GM21717 (cell line): Measurements from ENCODE around the gene RFC3.
"Not testable (repeated sequence)": the region's sequence is repeated elsewhere in the genome, so short reads cannot be mapped to it uniquely, and the experiment has no call there.

Experiments used
- ATAC-seq: cut with Tn5 transposase; IDR thresholded peaks from one replicate; pipeline ENCODE4 v1.9.1; 2021; ENCODE audit warnings: mild to moderate bottlenecking, moderate library complexity; ENCODE audit not compliant: unreplicated experiment

Gene RFC3

GRCh38 chr13:33806470-33807248 lies 11.3 kb upstream of the RFC3 start:
- no peak for ATAC-seq

- not testable (repeated sequence) for ATAC-seq
Measured at GRCh38 chr13:33812829-33813228, 5.1 kb upstream of the RFC3 start.

DNA sequence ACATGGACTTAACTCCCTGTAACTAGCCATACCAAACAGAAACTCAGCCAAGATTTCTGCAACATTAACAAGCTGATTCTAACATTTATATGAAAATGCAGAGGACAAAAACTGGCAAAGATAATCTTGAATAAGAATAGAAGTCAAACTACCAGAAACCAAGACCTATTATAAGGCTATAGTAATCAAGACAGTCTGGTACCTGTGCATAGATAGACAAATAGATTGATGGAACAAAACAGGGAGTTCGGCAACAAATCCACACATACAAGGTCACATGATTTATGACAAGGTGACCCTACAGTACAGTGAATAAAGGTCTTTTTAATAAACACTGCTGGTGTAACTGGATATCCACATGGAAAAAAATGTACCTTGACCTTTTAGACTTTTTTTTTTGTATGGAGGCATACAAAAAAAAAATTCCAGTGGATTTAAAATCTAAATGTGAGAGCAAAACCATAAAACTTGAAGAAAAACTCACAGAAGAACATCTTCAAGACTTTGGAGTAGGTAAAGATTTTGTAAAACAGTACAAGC lies 2.9 kb upstream of the RFC3 start:
- ATAC-seq: no peak

DNA sequence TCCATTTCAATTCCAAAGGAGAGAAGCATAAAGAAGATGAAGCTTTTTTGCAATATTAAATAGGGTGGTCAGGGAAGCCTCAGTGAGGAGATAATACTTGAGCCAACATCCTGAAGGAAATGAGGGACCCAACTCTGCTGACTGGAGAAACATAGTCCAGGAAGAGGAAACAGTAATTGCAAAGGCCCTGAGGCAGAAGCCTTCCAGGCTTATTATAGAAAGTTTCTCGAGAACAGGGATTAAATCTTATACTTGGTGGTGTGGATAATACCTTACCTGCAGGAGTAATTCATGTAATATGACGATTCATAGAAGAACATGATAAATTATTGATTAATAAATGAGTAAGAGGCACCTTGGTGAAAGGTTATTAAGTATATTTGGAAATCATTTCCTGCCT lies 1.0 kb upstream of the RFC3 start:
- ATAC-seq: no peak

- peak; percentile 3 for ATAC-seq
Measured at GRCh38 chr13:33817513-33817900, 442 bp upstream of the RFC3 start.

DNA sequence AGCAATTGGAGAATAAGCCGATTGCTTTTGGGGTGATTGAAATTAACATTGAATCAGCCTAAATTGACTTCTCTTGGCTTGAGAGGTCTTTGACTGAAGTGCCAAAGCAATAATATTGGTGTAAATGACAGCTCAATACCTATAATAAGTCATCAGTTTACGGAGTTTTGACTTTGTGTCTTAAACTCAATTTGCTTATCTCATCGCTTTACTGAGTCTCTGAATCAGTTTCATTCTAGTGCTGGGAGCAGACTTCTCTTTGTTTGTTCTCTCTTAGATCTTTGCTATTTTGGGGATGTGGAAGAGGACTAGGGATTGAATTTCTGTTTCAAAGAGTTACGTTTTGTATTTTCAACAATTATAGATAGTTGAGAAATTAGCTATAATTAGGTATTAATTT lies 7.1 kb downstream of the RFC3 start:
- no peak for ATAC-seq

GRCh38 chr13:33827139-33827538 lies 9.2 kb downstream of the RFC3 start:
- ATAC-seq: no peak

- no peak for ATAC-seq
Measured at GRCh38 chr13:33828431-33829129, 10.6 kb downstream of the RFC3 start.

- no peak for ATAC-seq
Measured at GRCh38 chr13:33832872-33833271, 14.9 kb downstream of the RFC3 start.

DNA sequence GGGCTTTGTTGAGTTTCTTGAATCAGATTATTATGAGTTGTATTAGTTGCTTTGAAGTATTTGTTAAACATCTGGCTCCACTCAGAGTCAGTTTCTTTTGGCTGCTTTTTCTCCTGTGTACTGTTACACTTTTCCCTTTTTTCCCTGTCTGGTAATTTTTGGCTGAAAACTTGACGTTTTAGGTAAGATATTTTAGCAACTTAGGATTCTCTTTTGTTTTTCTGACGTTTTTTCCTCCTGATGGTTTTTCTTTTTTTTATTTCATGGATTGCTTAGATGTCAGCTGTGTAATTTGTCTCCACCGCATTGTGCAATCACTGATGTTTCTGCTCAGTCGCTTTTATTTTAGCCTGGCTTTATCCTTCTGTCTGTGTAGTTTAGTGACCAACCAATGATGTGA lies 20.7 kb downstream of the RFC3 start:
- ATAC-seq: no peak

DNA sequence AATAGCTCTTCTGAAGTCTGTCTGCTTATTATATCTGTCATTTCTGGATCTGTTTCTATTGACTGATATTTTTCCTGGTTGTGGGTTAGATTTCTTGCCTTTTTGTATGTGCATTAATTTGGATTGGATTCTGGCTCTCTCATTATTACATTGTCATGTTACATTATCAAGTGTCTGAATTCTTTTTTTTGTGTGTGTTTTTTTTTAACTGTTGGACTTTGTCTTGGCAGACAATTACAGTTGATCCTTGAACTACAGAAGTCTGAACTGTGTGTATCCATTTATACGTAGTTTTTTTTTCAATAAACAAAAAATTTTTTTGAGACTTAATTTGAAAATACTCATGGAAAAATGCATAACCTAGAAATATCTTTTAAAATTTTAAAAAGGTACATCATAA lies 22.5 kb downstream of the RFC3 start:
- no peak for ATAC-seq

DNA sequence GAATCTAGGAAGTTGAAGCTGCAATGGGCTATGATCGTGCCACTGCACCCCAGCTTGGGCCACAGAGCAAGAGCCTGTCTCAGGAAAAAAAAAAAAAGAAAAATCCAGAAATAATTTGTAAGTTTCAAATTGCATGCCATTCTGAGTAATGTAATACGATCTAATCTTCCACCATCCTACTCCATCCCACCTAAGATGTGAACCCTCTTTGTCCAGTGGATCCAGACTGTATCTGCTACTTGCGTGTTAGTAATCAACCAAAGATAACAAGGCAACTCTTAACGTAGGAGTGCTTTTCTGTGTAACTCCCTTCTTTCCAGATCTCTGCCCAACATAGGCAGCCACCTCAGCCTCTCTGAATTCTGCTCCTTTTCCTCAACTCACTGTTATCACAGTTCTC lies 24.3 kb downstream of the RFC3 start:
- ATAC-seq: no peak

GRCh38 chr13:33842986-33843385 lies 25.0 kb downstream of the RFC3 start:
- no peak for ATAC-seq

DNA sequence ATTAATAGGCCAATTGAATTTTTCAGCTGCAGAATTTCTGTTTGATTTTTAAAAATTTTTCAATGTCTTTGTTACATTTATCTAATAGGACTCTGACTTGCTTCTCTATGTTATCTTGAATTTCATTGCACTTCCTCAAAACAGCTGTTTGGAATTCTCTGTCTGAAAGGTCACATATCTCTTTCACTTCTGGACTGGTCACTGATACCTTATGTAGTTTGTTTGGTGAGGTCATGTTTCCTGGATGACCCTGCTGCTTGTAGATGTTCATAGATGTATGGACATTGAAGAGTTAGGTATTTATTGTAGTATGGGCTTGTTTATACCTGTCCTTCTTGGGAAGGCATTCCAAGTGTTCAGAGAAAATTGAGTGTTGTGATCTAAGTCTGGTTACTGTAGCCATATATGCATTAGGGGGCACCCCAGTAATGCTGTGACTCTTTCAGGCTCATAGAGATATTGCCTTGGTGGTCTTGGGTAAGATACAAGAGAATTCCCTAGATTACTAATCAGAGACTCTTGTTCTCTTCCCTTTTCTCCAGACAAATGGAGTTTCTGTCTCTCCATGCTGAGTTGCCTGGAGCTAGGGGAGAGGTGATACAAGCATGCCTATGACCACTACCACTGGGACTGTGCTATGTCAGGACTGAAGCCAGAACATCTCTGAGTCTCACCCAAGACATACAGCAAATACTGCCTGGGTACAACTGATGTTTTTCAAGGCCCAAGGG lies 27.8 kb downstream of the RFC3 start:
- no peak for ATAC-seq

DNA sequence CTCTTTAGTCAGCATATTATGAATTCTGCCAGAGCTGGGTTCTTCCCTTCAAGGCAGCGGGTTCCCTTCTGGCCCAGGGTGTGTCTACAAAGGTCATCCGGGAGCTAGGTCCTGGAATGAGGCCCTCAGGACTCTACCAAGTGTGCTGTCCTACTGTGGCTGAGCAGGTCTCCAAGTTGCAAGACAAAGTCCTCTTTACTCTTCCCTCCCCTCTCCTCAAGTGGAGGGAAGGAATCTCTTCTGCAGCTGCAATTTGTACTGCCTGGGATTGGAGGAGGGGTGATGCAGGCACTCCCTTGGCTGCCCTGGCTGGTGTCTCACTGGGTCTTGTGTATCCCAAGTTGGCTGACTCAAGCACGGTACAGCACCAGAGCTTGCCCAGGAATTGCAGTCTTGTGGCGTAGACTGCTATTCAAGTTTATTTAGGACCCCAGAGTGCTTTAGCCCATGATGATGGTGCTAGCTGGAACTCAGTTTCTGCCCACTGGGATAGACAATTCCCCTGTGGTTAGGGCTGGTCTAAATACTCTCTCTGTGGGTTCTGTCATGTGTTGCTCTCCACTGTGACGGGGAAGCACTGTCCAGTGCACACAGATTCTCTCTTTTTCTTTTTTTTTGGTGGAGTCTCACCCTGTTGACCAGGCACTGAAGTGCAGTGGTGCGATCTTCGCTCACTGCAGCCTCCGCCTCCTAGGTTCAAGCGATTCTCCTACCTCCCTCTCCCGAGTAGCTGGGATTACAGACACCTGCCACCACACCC lies 28.5 kb downstream of the RFC3 start:
- ATAC-seq: no peak

DNA sequence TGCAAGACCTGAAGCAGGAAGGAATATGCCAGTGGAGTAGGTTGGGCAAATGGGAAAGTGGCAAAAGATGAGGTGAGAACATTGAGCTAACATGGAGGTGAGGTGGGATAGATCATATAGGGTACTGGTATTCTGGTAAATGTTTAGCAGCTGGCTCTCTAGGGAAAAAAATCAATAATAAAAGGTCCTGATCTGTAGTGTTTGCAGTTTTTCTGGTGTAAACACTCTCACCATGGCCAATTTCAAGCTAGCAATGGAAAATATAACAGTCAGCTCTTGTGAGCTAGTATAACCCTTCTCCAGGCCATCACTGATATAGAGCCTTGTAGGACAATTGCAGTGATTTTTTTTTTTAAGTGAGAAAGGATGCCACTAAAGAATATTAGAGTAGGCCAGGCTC lies 31.3 kb downstream of the RFC3 start:
- no peak for ATAC-seq

GRCh38 chr13:33855371-33855895 lies 37.5 kb downstream of the RFC3 start:
- no peak for ATAC-seq

DNA sequence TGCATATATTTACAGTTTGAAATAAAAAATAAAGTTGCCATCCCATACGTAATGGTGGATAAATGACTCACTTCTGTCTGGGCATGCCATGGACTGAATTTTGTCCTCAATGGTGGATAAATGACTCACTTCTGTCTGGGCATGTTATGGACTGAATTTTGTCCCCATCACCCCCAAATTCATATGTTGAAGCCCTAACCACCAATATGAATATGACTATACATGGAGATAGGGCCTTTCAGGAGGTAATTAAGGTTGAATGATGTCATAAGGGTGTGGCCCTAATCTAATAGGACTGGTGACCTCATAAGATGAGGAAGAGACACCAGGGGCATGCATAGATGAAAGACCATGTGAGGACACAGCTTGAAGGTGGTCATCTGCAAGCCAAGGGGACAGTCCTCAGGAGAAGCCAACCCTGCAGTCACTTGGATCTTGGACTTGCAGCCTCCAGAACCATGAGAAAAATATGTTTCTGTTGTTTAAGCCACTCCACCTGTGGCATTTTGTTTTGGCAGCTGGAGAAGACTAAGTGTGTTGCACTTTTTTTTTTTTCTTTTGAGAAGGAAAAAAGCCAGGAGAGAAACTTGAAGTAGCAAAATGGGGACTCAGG lies 41.8 kb downstream of the RFC3 start:
- ATAC-seq: no peak

GRCh38 chr13:33860526-33860925 lies 42.6 kb downstream of the RFC3 start:
- ATAC-seq: no peak

- no peak for ATAC-seq
Measured at GRCh38 chr13:33862016-33862415, 44.1 kb downstream of the RFC3 start.
